GM18526 (cell line): ENCODE results near the gene ITPRID1.

Experiments used
- POLR2A ChIP-seq: IDR thresholded peaks from 3 replicates; pipeline ENCODE4 v1.6.1; 2011; ENCODE audit not compliant: insufficient read length; ENCODE audit errors: extremely low read depth

Gene ITPRID1

GRCh38 chr7:31651234-31652062, 137.6 kb downstream of the ITPRID1 start:
- TF ChIP-seq POLR2A, result no peak

- TF ChIP-seq POLR2A, result no peak
Measured at GRCh38 chr7:31652063-31652326, 138.1 kb downstream of the ITPRID1 start.

GRCh38 chr7:31663072-31663471, 149.2 kb downstream of the ITPRID1 start:
- TF ChIP-seq POLR2A, result no peak

- TF ChIP-seq POLR2A, result no peak
Measured at GRCh38 chr7:31664890-31665289, 151.0 kb downstream of the ITPRID1 start.

GRCh38 chr7:31665546-31665945, 151.7 kb downstream of the ITPRID1 start:
- TF ChIP-seq POLR2A, result no peak

GRCh38 chr7:31669461-31669860, 155.6 kb downstream of the ITPRID1 start:
- TF ChIP-seq POLR2A, result no peak

- no peak for TF ChIP-seq POLR2A
Measured at GRCh38 chr7:31679574-31680305, 165.8 kb downstream of the ITPRID1 start.

- TF ChIP-seq POLR2A, result no peak
Measured at GRCh38 chr7:31683445-31684225, 169.7 kb downstream of the ITPRID1 start.

GRCh38 chr7:31687024-31687748, 173.3 kb downstream of the ITPRID1 start, which contains the start of gene PPP1R17:
Gene PPP1R17, plus strand, starts transcription at chr7:31687215. Its CDS starts 5,227 bp downstream, at chr7:31692442.
- no peak for TF ChIP-seq POLR2A

GRCh38 chr7:31688372-31688771, 174.5 kb downstream of the ITPRID1 start:
- TF ChIP-seq POLR2A, result no peak

- no peak for TF ChIP-seq POLR2A
Measured at GRCh38 chr7:31688996-31689395, 175.1 kb downstream of the ITPRID1 start.

- no peak for TF ChIP-seq POLR2A
Measured at GRCh38 chr7:31690935-31691334, 177.0 kb downstream of the ITPRID1 start.

- TF ChIP-seq POLR2A, result no peak
Measured at GRCh38 chr7:31692451-31692850, 178.6 kb downstream of the ITPRID1 start.

GRCh38 chr7:31692871-31693270, 179.0 kb downstream of the ITPRID1 start:
- no peak for TF ChIP-seq POLR2A

- TF ChIP-seq POLR2A, result no peak
Measured at GRCh38 chr7:31695859-31696614, 182.1 kb downstream of the ITPRID1 start.

- TF ChIP-seq POLR2A, result no peak
Measured at GRCh38 chr7:31699050-31699449, 185.2 kb downstream of the ITPRID1 start.
